ENCODE results near the gene PDHX. TPM values are rescaled to one million over a fixed set of nuclear protein-coding genes. Genes with fewer than 3 reads are reported as not detected.

Gene PDHX
- polyA plus RNA-seq, 3 donors, result 37.6 to 41.9 (median 40.0) TPM

DNA sequence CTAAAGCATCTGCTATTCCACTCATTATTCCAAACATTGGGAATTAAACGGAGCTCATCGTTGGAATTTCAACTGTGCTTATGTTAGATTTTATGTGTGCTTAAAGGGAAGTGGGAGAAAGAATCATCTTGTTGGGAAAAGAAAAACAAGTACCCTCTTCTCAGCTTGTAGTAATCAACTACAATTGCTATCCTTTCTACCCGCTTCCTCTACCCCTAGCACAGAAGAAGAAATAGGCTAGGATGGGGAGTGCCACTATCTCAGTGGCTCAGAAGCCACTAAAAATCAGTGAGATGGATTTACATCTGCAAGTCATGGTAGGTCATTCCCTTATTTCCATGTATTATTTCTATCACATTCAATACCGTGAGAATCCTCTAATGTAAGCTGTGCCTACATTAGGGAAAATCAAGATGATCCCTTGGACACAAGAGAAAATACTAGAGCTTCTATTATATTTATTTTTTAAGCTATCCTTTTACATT lies 124.7 kb downstream of the PDHX start:
- no peak for DNase-seq (ENCODE audit: low read depth in 3 of 3, low spot score in 2 of 3)

DNA sequence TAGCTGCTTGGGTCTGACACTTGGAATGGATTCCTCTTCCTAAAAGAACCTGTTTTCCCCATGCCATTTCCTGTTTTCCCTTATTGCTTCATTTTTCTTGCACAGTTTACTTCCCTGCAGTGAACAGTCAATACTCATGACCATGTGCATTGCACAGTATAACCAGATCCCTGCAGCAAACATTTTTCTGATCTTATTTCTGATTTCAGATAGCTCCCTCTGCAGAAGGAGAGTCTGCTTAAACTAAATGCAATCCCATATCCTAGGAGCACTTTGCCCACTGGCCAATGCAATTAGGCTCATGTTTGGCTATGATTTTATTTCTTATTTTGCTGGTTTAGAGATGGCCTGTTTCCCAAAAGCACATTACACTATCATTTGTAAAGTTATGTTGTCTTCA lies 125.8 kb downstream of the PDHX start:
- DNase-seq (ENCODE audit: low read depth in 3 of 3, low spot score in 2 of 3), result no peak

DNA sequence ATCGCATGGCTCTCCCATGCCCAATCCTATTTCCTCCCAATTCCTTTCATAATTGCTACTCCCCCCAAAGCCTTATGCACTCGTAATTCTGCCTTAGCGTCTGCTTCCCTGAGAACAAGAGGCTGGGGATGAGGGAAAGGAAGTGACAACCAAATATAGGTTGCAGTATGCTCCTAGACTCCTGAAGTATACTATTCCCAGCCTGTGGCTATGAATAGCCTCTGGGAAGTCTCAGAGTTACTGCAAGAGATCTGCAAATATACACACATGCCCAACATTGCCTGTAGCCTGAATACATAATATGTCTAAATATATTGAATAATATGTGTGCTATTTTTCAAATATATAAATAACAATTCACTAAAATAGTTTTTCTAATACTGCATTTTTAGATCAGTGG lies 126.5 kb downstream of the PDHX start:
- no peak for DNase-seq (ENCODE audit: low read depth in 3 of 3, low spot score in 2 of 3)

DNA sequence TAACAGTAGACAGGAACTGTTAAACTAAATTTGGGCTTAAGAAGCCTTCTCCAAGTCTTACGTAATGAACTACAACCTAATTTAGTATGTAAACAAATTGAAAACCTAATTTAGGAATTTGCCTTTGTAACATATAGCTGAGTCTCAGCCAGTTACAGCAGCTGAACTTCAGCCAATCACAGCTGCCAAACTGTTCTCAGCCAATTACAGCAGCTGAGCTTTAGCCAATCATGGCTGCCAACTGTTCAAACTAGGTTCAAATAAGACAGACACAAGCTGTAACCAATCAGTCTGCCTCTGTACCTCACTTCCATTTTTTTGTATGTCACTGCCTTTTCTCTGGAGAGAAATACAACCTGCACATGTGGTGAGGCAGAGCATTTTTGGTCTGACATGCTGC lies 127.5 kb downstream of the PDHX start:
- no peak for DNase-seq (ENCODE audit: low read depth in 3 of 3, low spot score in 2 of 3)

DNA sequence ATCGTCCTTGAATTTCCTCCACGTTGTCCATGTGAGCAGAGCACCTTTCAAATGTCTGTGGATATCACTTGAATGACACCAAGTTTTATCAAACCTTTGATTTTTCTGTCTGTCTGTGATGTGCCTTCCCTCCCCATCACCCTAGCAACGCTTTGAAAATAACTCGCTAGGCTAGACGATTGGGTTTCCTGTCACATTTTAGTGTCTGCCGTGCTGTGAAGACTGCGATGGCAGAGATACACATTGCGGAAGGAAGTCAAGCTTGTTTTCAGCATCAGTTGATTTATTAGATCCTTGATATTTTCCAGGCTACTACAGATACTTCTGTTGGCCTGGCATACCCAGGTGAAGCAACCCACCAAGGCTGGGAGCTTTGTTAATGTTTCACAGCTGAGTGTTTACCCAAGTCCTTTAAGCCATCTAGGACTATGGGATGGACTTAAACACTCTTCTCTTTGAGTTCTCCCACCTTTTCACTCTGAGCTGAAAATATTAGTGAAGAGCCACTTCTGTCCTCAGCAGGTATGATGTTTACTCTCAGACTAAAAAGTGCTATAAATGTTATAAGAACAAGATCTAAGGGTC lies 128.9 kb downstream of the PDHX start:
- DNase-seq (ENCODE audit: low read depth in 3 of 3, low spot score in 2 of 3), result no peak

Other genes starting within 250 kb of the PDHX start
- gene APIP, start 239 bp upstream of the PDHX start, polyA plus RNA-seq (ENCODE audit: insufficient read length in 3 of 3), result 10 to 100 TPM; 36.0 to 45.5 (median 39.7) TPM
- 10 to 100 TPM; 11.9 to 13.9 (median 13.8) TPM for gene CD44, start 222.6 kb downstream of the PDHX start, polyA plus RNA-seq (ENCODE audit: insufficient read length in 3 of 3)